SK-N-SH (cell line): ENCODE measurements around the gene DGCR2. TPM values are rescaled to one million over a fixed set of nuclear protein-coding genes. Genes with fewer than 3 reads are reported as not detected.

Experiments used
- CTCF ChIA-PET: fragments of 300-600, 350-600 bp; formaldehyde crosslinking; extraction: SDS; loops from one replicate; lab custom pipeline; 2021; lab: Yijun Ruan, JAX
- POLR2A ChIA-PET: fragments of 350-600 bp; sonication (Branson Sonifier 250); formaldehyde crosslinking; extraction: SDS; loops from one replicate; lab custom pipeline; 2020; ENCODE audit warnings: antibody characterized with exemption, inconsistent platforms; lab: Yijun Ruan, JAX
- DNase-seq: peaks from one replicate; pipeline ENCODE4 v3.0.0; 2012
- H2AFZ ChIP-seq: fragments of 200-600 bp; sonication (generic); 2 replicates; pipeline ENCODE4 v1.8.1; 2016; ENCODE audit warnings: antibody characterized with exemption, mild to moderate bottlenecking, low read depth
- H3F3A ChIP-seq: fragments of 200-600 bp; sonication (generic); replicated peaks from 2 replicates; pipeline ENCODE3; 2016; ENCODE audit warnings: antibody characterized with exemption, mild to moderate bottlenecking; ENCODE audit not compliant: insufficient read depth
- H3K27ac ChIP-seq, 2 experiments: fragments of 200-500 bp in 1 of 2; fragments of 200-600 bp in 1 of 2; sonication (Bioruptor generic) in 1 of 2; sonication (generic), shearing (Covaris generic) in 1 of 2; 2 replicates each; pipeline versions ENCODE4 v1.5.1 to v1.6.1; 2014 to 2016; ENCODE audit warnings: low read depth in 2 of 2, inconsistent platforms in 1 of 2, low read length in 1 of 2, mild to moderate bottlenecking in 1 of 2, mixed read lengths in 1 of 2
- H3K27me3 ChIP-seq: fragments of 200-600 bp; sonication (generic), shearing (Covaris generic); 2 replicates; pipeline ENCODE4 v1.6.1; 2016; ENCODE audit warnings: mixed run types; ENCODE audit not compliant: insufficient read depth
- H3K36me3 ChIP-seq, 2 experiments: fragments of 200-500 bp in 1 of 2; fragments of 200-600 bp in 1 of 2; sonication (Bioruptor generic) in 1 of 2; sonication (generic) in 1 of 2; replicated peaks in 1 of 2; 2 replicates each; pipeline versions ENCODE3 to v1.5.1; 2014 to 2016; ENCODE audit warnings: low read length in 1 of 2, mild to moderate bottlenecking in 1 of 2; ENCODE audit not compliant: insufficient read depth in 2 of 2, control insufficient read depth in 1 of 2
- H3K4me1 ChIP-seq, 2 experiments: fragments of 200-500 bp in 1 of 2; fragments of 200-600 bp in 1 of 2; sonication (Bioruptor generic) in 1 of 2; sonication (generic), shearing (Covaris generic) in 1 of 2; 2 replicates each; pipeline versions ENCODE4 v1.5.1 to v1.6.1; 2014 to 2016; ENCODE audit warnings: low read depth in 1 of 2, low read length in 1 of 2, mixed run types in 1 of 2; ENCODE audit not compliant: insufficient read depth in 2 of 2, control insufficient read depth in 1 of 2
- H3K4me2 ChIP-seq: fragments of 200-600 bp; sonication (generic), shearing (Covaris generic); 2 replicates; pipeline ENCODE4 v1.6.1; 2017; ENCODE audit warnings: mixed run types
- H3K4me3 ChIP-seq, 2 experiments: fragments of 200-500 bp in 1 of 2; fragments of 200-600 bp in 1 of 2; sonication (Bioruptor generic) in 1 of 2; sonication (generic), shearing (Covaris generic) in 1 of 2; 2 replicates each; pipeline versions ENCODE4 v1.5.1 to v1.8.1; 2014 to 2016; ENCODE audit warnings: low read depth in 2 of 2, inconsistent platforms in 1 of 2, low read length in 1 of 2, mild to moderate bottlenecking in 1 of 2, mixed read lengths in 1 of 2, moderate library complexity in 1 of 2
- H3K79me2 ChIP-seq: fragments of 200-600 bp; sonication (generic); 2 replicates; pipeline ENCODE4 v1.8.1; 2017; ENCODE audit warnings: mild to moderate bottlenecking; ENCODE audit not compliant: insufficient read depth
- H3K9ac ChIP-seq: fragments of 200-600 bp; sonication (generic); 2 replicates; pipeline ENCODE4 v1.6.1; 2017; ENCODE audit warnings: mixed run types
- H3K9me2 ChIP-seq: fragments of 200-600 bp; sonication (generic); 2 replicates; pipeline ENCODE4 v1.6.1; 2017; ENCODE audit warnings: mixed run types
- H3K9me3 ChIP-seq: fragments of 200-600 bp; sonication (generic); 2 replicates; pipeline ENCODE4 v1.6.1; 2017; ENCODE audit warnings: mixed run types, mild to moderate bottlenecking, moderate library complexity
- H4K20me1 ChIP-seq: fragments of 200-600 bp; sonication (generic); 2 replicates; pipeline ENCODE4 v1.6.1; 2017; ENCODE audit warnings: mild to moderate bottlenecking, mixed run types; ENCODE audit not compliant: insufficient read depth
- CHD2 ChIP-seq: fragments of 150-350 bp; IDR thresholded peaks from 2 replicates; pipeline ENCODE4 v1.6.1; 2018; ENCODE audit warnings: low read length; ENCODE audit not compliant: partially characterized antibody
- EP300 ChIP-seq, 2 experiments: IDR thresholded peaks; 2 replicates each; pipeline versions ENCODE4 v1.4.0 to v1.6.1; 2012; ENCODE audit warnings: borderline replicate concordance in 1 of 2, low read depth in 1 of 2, low read length in 1 of 2
- FOSL2 ChIP-seq: IDR thresholded peaks from 2 replicates; pipeline ENCODE4 v1.4.0; 2012; ENCODE audit warnings: low read depth, mild to moderate bottlenecking, moderate library complexity, borderline replicate concordance
- FOXJ3 ChIP-seq: sonication (generic); formaldehyde crosslinking; IDR thresholded peaks from 2 replicates; pipeline ENCODE4 v1.5.1; 2020; ENCODE audit warnings: mild to moderate bottlenecking, missing genetic modification reagents
- FOXM1 ChIP-seq: IDR thresholded peaks from 2 replicates; pipeline ENCODE4 v1.4.0; 2012; ENCODE audit warnings: low read depth, mild to moderate bottlenecking
- GATA2 ChIP-seq: sonication (generic); formaldehyde crosslinking; IDR thresholded peaks from 2 replicates; pipeline ENCODE4 v1.5.0; 2020; ENCODE audit warnings: mild to moderate bottlenecking, missing genetic modification reagents
- MEF2A ChIP-seq: IDR thresholded peaks from 2 replicates; pipeline ENCODE4 v1.4.0; 2012; ENCODE audit warnings: low read depth, borderline replicate concordance
- NFIC ChIP-seq: IDR thresholded peaks from 2 replicates; pipeline ENCODE4 v1.4.0; 2012; ENCODE audit warnings: borderline replicate concordance
- RAD21 ChIP-seq: IDR thresholded peaks from 2 replicates; pipeline ENCODE4 v1.6.1; 2012; ENCODE audit warnings: mild to moderate bottlenecking, low read length
- TCF12 ChIP-seq: IDR thresholded peaks from 2 replicates; pipeline ENCODE4 v1.4.0; 2012
- USF1 ChIP-seq: IDR thresholded peaks from 2 replicates; pipeline ENCODE4 v1.4.0; 2012; ENCODE audit warnings: low read depth, borderline replicate concordance
- USF2 ChIP-seq: fragments of 150-350 bp; IDR thresholded peaks from 2 replicates; pipeline ENCODE4 v1.6.1; 2017; ENCODE audit warnings: antibody characterized with exemption, low read length, low read depth, borderline replicate concordance
- ZBTB33 ChIP-seq: IDR thresholded peaks from 2 replicates; pipeline ENCODE4 v1.4.0; 2012; ENCODE audit warnings: low read depth, borderline replicate concordance
- WGBS: methylation state at CpG from one replicate; pipeline ENCODE4 v1.1.6; 2017; ENCODE audit warnings: low lambda C conversion rate; 5-methylcytosine and 5-hydroxymethylcytosine counted together
- polyA plus RNA-seq, 3 experiments: library from polyadenylated mRNA; depleted of rRNA; stranded (reverse); fragments of >200 nt; gene quantifications; 2 replicates each; pipeline ENCODE4 v1.2.3, GENCODE V29; 2012
- TF ChIP-seq, protein P1 (sequence below): IDR thresholded peaks from 2 replicates; pipeline ENCODE4 v1.6.1; 2012; ENCODE audit warnings: mild to moderate bottlenecking, low read depth, low read length, moderate library complexity

The DGCR2 gene
- polyA plus RNA-seq, 1 of the 3 experiments (the other 2 are of a cell fraction): 30.4 TPM

DNA sequence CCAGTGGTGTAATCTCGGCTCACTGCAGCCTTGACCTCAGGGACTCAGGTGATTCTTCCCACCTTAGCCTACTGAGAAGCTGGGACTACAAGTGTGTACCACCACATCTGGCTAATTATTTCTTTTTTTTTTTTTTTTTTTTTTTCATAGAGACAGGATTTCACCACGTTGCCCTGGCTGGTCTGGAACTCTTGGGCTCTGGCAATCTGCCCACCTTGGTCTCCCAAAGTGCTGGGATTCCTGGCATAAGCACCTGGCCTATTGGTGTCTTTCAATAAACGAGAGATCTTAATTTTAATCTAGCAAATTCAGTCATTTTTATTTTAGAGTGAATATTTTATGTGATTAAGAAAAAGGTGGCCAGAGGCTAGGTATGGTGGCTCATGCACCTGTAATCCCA, 40.1 kb downstream of the DGCR2 start:
- Histone ChIP-seq H3K27ac (no peak overlapping the region), H3K27me3 (no peaks in the 10 kb centered on the region), H3K4me2 (no peak overlapping the region), H3K9me3 (no peaks in the 10 kb centered on the region), H3F3A (no peaks in the 10 kb centered on the region), H3K9me2 (no peaks in the 10 kb centered on the region), H2AFZ (no peak overlapping the region), H3K4me1 (peaks cover 5 to 6% of the 10 kb centered on the region in 2 experiments; a peak in 2 of 4 replicates), H3K4me3 (no peak overlapping the region), H3K36me3 (peaks cover 0 to 14% of the 10 kb centered on the region in 2 experiments), H3K79me2 (peaks cover 12% of the 10 kb centered on the region; the same call in 1 of the 2 replicates), H3K9ac (no peak overlapping the region), H4K20me1 (peaks cover 18% of the 10 kb centered on the region)
- no peak for DNase-seq
- no peak for TF ChIP-seq FOXJ3
- TF ChIP-seq MEF2A: no peak
- no peak for TF ChIP-seq FOXM1
- TF ChIP-seq EP300 (IDR thresholded peaks at IDR 0.05; ENCODE audit: borderline replicate concordance in 1 of 2, low read depth in 1 of 2, low read length in 1 of 2): no peak
- TF ChIP-seq RAD21: no peak
- TF ChIP-seq, protein P1, sequence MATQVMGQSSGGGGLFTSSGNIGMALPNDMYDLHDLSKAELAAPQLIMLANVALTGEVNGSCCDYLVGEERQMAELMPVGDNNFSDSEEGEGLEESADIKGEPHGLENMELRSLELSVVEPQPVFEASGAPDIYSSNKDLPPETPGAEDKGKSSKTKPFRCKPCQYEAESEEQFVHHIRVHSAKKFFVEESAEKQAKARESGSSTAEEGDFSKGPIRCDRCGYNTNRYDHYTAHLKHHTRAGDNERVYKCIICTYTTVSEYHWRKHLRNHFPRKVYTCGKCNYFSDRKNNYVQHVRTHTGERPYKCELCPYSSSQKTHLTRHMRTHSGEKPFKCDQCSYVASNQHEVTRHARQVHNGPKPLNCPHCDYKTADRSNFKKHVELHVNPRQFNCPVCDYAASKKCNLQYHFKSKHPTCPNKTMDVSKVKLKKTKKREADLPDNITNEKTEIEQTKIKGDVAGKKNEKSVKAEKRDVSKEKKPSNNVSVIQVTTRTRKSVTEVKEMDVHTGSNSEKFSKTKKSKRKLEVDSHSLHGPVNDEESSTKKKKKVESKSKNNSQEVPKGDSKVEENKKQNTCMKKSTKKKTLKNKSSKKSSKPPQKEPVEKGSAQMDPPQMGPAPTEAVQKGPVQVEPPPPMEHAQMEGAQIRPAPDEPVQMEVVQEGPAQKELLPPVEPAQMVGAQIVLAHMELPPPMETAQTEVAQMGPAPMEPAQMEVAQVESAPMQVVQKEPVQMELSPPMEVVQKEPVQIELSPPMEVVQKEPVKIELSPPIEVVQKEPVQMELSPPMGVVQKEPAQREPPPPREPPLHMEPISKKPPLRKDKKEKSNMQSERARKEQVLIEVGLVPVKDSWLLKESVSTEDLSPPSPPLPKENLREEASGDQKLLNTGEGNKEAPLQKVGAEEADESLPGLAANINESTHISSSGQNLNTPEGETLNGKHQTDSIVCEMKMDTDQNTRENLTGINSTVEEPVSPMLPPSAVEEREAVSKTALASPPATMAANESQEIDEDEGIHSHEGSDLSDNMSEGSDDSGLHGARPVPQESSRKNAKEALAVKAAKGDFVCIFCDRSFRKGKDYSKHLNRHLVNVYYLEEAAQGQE: no peak
- no peak for TF ChIP-seq USF2
- no peak for TF ChIP-seq TCF12
- ChIA-PET POLR2A (no interaction called here), CTCF (interaction anchor here (1.1 kb wide), 1 partner anchor 8 kb away, joined by 4 read pairs; no protein-coding TSS in a partner anchor)
- 80% methylated on average over 3 of the region's 3 CpGs for WGBS

DNA sequence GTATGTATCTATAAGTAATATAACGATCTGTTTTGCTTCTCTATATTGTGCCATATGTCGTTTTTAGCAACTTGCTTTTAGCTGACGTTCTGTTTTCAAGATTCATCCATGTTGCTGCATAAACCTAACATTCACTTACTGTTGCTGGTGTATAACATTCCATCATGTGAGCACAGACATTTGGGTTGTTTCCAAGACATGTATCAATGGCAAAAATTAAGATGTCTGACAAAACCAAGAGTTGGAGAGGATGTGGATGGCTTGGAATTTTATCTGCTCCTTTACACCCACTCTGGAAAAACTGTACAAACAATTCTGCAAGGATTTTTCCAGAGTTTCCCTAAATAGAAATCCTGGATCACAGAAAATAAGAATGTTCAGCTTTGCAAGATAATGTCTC, 40.9 kb downstream of the DGCR2 start:
- Histone ChIP-seq H2AFZ (no peak overlapping the region), H3K79me2 (peaks cover 8% of the 10 kb centered on the region; the same call in 1 of the 2 replicates), H3K9me2 (no peaks in the 10 kb centered on the region), H3K4me1 (peaks cover 5 to 6% of the 10 kb centered on the region in 2 experiments; a peak in 2 of 4 replicates), H3F3A (no peaks in the 10 kb centered on the region), H3K4me2 (no peak overlapping the region), H3K27me3 (no peaks in the 10 kb centered on the region), H3K9ac (no peak overlapping the region), H3K27ac (no peak overlapping the region), H3K4me3 (no peak overlapping the region), H3K36me3 (peaks cover 0 to 14% of the 10 kb centered on the region in 2 experiments), H4K20me1 (peaks cover 14% of the 10 kb centered on the region), H3K9me3 (no peaks in the 10 kb centered on the region)
- no peak for DNase-seq
- CTCF ChIA-PET: no interaction called here
- 88% methylated on average over 3 of the region's 3 CpGs for WGBS
- POLR2A ChIA-PET: no interaction called here
- TF ChIP-seq USF2: no peak
- no peak for TF ChIP-seq NFIC
- TF ChIP-seq GATA2 (CRISPR knock-in tag): no peak
- TF ChIP-seq, protein P1: no peak
- no peak for TF ChIP-seq CHD2
- TF ChIP-seq FOSL2: no peak
- no peak for TF ChIP-seq USF1
- no peak for TF ChIP-seq ZBTB33
- TF ChIP-seq MEF2A: no peak
